H4 (cell line): ENCODE data around the gene LRRK1. TPM values are rescaled to one million over a fixed set of nuclear protein-coding genes. Genes with fewer than 3 reads are reported as not detected.

Experiments used
- DNase-seq: peaks from one replicate; pipeline ENCODE4 v3.0.0-alpha.2; 2015; ENCODE audit warnings: low spot score
- total RNA-seq: library from RNA; depleted of rRNA; stranded (reverse); fragments of >200 nt; shearing (Covaris generic); gene quantifications from 2 replicates; pipeline ENCODE4 v1.2.3, GENCODE V29; 2014

The LRRK1 gene
- total RNA-seq, 1 experiment from 2014 or later = 1.4 TPM

DNA sequence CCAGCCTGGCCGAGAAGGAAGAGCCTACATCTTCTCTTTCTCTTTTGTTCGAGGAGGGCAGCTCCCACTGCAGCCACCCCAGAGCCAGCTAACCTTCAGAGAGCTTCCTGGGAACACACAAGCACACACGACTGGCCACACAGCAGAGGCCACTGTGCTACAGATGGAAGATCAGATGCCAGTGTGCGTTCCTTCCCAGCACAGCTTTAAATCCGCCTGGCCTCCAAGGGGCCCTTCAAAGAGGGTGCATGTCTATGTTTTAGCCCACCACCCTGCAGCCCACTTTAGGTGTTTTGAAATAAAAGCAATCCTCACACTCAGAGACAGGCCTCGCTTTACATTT, 27.2 kb upstream of the LRRK1 start:
- DNase-seq = no peak

DNA sequence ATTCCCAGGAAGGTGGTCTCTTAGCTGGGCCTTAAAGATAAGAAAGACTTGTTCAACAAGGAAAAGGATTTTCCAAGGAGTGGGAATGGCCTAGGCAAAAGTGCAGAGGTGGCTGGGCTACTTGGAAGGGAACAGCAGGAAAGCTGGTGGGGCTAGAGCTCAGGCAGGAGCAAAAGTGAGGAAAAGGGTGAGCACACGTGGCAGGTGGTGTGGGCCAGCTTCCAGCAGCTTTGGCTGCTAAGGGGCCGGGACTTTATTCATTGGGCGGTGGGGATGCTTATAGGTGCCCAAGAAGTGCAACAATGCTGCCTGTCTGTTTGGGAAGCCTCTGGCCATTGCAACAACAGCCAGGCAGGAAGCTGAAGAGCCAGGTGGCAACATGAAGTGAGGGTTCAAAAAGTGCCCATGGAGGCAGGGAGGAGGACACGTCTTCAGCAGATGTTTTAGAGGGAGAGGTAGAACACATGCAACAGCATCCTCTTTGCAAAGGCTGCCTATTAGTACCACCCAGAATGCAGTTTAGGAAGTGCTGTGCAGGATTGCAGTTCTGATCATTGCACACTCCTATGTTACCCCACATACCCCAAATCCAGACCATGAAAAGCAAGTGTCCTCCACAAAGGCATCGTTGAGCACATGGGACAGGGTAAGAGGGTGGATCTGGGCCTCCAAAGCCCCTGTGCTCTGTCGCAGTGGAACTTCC, 25.7 kb upstream of the LRRK1 start:
- no peak for DNase-seq

DNA sequence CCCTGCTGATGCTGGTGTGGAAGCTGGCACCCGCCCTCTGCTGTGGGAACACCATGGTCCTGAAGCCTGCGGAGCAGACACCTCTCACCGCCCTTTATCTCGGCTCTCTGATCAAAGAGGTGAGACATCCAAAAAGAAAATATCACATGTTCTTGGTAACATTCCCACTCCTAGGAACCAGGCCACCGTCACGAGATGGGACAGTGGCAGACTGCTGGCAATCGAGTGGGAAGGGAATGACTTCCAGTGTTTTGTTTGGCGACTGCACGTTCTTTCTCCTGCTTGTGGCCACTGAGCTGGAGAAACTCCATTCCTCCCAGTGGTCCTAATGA, 25.2 kb upstream of the LRRK1 start:
- no peak for DNase-seq

DNA sequence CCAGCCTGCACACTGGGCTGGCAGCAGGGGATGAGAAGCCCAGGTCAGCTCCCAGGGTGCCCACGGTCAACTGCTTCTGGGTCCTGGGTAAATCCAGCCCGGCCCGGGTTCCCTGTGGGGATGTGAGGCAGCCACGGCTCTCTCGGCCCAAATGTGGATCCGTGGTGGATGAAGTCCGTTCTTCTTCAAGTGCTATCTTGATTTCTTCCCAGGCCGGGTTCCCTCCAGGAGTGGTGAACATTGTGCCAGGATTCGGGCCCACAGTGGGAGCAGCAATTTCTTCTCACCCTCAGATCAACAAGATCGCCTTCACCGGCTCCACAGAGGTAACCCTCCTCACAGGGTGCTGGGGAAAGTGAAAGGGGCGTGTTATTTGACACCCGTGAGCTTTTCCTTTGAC, 23.4 kb upstream of the LRRK1 start:
- no peak for DNase-seq

DNA sequence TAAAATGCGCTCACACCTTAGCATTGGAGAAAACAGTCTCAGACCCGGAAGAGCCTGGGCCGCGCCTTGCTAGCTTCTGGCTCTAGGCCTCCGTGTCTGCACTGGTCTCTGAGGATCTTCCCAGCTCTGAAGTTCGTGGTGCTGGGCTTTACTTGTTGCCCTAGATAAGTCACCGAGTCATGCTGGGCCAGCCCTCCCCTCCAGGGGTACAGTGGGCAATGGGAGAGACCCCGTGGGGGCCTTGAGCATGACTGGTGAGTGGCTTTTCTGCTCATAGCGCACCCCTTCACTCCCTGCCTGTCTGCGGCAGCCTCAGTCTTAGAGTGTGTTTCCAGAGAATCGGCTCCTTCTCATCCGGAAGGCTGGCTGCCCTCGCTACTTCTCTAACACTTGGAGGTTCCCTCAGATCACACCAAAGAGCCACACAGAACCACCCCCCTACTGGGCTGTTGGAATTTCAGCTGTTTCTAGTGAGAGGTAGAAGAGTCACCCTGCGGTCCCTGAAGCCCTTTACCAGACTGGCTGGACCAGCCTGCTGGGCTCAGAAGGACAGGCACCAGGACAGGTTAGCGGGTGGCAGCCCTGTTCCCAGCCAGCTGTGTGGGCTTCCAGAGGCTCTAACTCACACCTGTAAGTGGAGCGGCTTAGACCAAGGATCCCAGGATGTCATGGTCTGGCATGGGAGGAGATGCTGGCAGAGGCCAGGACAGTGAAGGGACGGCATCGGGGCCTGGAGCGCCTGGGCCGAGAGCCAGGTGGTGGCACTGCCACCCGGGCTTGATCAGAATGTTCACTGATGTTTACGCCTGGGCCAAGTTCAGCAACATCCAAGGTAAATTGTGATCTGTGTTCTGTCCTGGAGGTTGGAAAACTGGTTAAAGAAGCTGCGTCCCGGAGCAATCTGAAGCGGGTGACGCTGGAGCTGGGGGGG, 21.7 kb upstream of the LRRK1 start:
- no peak for DNase-seq

DNA sequence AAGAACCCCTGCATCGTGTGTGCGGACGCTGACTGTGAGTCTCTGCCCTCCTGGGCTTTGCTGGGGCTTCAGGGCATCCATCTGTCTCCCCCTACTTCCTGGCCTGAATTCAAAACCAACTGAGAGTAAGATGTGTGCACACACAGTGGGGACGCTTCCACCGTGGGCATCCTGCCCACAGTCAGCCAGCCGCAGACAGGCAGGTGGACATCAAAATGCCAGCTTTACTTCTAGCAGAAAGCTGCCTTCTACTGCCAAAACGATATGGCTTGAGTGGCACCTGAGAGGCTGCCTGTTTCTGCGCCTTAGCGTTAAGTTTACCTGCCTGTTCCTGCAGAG, 21.0 kb upstream of the LRRK1 start:
- no peak for DNase-seq

DNA sequence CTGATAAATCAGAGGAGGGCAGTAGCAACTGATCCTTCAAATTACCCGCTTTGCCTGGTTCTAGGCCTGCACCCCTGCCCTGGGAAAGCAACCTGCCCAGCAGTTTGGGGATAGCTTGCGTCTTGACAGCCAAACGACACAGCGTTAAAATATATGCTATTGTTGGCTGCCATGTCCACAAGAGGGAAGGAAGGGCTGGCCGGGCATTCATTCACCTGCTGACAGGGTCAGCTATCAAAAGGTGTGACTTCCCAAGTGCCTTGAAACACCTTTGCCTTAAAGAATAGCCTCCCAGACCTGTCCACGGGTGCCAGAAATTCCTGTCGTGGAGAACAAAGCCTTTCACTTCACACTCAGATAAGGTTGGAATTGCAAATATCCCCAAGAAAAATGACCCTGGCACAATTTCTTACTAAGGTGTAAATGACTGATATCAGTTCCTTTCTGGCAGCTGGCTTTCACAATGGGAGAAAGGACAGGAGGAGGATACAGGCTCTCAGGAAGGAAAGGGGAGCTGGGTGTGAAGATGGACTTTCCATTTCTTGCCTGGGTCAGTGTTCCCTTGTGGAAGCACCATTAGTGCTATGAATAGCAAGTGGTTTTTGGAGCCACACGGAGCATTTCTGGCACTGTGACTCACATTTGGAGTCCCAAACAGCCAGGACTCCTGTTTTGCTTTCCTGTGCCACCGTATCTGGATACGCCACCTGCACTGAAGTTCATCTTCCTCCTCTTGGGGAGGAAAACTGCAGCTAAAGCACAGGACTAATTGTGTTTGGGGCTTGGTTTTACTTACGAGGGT, 20.3 kb upstream of the LRRK1 start:
- DNase-seq = no peak

DNA sequence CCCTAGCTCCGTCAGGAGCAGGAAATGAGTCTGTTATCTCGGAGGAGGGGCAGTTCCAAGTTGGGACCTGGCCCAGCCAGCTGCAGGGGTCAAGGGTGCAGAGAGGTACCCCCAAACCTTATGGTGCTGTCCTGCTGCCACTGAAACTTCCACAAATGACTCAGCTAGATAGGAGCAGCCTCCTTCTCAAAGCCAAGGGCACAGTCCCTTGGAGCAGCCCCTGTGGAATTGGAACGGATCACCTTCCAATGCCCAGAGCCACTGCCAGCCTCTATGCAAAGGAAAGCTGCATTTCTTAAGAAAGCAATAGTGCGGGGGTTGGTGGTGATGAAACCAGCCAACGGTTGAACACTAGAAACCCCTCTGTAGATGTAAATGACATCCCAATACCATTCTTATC, 19.6 kb upstream of the LRRK1 start:
- no peak for DNase-seq

DNA sequence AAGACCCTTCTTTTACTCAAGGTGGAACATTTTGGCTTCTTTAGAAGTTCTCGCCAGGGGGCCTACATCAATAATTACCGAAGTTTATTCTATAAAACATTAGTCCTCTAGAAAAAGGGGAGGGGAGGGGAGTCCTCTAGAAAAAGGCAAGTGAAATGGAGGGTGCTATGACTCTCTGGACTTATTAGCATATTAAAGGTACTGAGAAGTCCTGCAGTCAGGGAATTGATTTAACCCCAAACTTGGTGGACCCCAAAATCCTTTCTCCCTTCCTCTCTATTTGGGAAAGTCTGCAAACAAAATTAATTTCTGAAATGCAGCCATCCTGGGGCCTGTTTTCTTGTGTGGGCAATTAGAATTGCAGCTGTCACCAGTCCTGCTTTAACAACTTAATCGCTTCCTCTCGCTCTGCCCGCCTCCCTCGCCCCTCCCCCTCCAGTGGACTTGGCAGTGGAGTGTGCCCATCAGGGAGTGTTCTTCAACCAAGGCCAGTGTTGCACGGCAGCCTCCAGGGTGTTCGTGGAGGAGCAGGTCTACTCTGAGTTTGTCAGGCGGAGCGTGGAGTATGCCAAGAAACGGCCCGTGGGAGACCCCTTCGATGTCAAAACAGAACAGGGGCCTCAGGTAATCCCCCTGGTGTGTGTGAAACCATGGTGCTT, 18.9 kb upstream of the LRRK1 start:
- no peak for DNase-seq

DNA sequence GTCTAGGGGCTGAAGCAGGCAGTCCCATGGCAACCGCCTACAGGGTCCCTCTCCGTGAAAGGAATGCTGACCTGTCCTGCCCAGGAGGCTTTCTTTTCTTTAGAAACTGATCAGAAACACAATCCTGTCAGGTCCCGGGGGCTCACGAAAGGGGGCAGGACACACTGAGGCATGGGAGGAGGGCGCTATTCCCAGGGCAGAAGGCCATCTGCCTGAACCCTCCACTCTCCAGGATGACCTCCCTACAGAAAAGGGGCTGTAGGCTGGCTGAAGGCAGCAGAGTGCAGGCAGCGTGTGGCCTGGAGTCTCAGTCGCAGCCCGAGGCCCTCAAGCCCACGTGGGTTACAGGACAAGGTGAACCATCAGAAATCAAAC, 18.4 kb upstream of the LRRK1 start:
- DNase-seq = no peak

DNA sequence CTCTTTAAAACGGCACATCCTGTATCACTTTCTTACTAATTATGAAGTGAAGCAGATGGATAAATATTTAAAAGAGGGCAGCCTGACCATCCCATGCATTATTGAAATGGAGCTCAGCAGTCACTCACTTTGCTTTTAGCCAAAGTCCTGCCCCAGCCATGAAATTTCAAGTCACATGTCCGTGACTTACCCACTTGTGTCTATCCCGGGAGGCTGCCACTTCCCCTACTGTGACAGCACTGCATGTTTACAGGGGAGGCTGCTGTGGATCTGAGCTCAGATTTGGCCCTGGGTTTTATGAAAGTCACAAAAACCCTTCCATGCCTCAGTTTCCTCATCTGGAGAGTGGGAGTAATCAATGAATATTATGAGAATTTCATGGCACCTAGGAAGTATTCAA, 17.9 kb upstream of the LRRK1 start:
- DNase-seq = no peak

DNA sequence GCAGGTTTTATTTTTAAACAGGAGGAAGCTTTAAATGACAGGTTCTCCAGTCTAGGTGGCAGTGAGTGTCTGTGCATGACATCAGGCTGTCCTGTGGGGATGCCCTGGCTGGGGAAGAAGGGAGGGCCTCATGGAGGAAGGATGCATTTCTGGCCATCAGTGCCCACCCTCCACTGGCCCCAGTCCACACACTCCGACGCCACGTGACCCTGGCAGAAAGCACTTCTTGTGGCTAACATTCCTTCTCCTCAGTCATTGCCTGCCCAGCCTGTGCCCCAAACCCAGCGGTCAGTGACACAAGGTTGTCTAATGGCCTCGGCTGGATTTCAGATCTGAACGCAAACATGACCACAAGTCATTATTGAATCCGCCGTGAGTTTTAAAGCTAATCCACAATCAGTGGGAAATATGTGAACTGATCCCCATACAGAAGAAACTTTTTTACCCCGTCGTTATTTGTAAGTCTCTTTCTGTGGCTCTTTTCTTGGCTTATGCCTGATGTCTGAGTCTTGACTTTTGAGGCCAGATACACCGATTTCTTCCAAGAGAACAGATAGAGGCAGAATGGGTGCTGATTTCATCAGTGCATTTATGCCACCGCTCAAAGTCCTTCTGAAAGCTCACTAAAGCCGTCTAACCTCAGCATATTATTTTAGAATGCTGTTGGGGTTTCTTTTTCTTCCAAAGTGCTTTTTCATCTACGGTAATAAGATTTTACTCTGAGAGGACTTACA, 17.3 kb upstream of the LRRK1 start:
- DNase-seq = no peak

DNA sequence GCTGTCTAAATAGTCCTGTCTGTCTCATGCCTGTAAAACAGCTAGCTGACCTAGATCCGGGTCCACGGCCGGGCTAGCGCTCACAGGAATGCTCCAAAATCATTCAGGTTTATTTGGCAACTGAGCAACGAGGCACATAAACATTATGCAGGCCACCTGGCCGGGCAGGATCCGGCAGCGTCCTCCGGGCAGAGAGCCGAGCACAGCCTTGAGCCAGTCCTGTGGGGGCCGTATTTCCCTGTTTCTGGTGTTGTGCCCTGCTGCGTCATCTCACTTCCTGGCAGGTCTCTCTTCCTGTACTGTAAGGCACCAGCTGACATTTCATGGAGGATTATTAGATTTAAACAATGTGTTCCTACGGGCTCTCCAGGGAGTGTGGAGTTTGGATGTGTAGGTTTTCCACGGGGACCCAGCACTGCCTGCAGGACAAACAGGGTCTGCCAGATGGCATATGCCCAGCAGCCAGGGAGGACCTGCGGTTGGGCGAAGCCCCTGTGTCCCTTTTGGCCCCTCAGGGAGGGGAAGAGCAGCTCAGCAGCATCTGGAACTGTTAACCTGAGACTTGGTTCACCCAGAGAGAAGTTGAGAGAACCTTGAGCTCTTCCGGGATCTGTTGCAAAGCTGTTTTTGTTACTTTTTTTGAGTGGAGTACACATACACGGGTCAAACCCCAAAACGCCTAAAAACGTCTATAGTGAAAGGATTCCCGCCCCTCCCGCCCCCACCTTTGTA, 16.6 kb upstream of the LRRK1 start:
- no peak for DNase-seq

DNA sequence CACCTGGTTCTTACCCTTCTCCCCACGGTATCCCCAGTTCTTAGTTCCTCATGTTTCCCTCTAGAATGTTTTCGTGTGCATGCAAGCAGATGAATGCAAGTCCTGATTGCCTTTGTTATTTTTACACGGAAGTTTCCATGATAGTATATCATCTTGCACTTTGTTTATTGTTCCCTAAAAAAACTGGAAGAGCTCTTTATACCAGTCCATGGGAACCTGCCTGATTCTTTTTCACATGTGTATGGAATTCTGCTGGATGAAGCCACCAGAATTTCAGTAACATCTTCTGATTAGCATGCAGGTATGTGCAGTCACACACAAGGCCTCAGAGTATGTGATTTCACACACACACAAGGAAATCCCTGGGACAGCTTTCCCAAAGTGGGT, 16.0 kb upstream of the LRRK1 start:
- no peak for DNase-seq

DNA sequence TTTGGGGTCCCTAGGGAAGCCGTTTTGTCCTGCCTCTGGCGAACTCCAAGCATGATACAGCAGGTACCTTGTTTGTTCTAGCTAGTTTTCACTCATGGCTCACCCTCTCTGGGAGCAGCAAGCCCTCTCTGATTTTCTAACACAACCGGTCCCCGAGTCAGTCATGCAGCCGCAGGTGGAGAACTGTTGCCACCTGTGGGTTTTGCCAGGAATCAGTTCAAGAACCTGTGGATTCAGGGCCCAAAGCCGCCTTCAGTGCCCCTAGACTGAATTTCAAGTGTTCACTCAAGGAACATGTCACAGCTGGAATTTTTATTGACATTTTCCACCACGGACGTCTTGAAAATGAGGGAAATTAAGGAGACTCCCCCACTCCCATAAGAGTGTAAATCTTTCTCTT, 13.3 kb upstream of the LRRK1 start:
- no peak for DNase-seq

DNA sequence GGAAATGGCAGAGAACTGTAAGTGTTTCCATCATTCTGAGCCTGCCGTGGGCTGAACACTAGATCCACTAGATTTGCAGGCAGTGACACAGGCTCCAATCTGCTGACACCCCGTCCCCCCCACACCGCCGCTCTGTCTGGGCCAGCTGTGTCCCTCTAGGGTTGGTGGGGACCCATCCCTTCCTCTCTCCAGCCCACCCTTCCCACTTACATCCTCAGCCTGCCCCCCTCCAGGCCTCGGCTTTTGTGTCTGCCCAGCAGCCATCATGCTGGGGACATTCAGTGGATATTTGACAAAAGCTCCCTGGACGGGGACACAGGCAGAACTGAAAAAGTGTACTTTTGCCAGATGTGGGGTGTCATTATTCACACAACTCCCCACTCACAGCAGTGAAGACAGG, 10.7 kb upstream of the LRRK1 start:
- DNase-seq = no peak

DNA sequence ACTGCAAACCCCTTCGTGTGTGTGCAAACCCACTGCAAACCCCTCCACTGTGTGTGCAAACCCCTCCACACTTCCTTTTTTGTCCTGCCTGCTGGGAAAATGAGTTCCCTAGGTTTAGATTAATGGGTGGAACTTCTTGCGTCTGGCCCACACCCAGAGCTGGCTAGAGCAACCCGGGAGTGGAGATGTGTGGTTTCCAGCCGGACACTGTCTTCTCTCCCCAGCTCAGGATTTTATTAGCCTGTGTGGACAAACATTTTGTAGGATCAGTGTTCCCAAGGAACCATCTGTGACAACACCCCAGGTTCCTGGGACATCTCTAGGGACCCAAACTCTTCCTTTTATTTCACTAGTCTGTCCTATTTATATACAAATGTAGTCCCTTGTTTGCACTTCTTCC, 9.6 kb upstream of the LRRK1 start:
- DNase-seq = no peak

DNA sequence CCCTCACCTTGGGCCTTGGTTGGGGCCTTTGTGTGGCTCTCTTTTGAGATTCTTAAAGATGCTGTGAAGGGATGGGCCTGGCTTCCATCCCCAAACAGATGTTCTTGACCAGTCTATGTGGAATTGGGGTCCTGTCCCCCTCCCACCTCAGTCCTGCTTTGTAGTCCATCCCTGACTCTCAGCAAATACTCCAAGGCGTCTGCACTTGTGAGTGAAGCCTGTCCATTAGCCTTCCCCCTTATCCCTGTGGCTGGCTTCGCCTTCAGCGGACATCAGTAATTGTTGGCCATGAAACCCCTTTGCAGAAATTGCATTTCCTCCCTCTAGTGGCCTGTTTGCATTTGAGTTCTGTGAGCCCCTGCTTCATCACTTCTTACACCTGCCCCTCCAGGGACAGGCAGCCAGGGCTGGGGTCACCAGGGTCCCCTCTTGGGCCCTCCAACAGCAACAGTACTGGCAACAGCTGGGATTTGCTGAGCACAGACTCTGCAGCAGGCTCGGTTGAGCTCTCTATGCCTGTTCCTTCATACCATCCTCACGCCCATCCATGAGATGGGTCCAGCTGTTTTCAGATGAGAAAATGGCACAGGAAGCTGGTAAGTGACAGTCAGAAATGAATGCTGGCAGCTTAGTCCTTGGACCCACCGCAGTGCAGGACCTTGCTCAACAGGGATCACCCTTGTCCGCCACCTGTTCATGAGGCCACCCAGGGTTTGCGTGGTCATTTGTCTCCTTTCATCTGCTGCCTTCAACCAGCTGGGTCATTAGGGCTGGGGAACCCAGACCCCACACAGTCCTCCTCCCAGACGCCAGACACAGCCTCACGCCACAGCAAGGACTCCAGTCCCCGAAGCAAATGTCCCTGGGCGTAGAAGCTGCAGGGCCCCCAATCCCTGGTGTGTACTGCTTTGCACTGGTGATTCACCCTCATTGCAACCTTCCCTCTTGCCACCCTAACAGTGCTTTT, 8.9 kb upstream of the LRRK1 start:
- DNase-seq = no peak

DNA sequence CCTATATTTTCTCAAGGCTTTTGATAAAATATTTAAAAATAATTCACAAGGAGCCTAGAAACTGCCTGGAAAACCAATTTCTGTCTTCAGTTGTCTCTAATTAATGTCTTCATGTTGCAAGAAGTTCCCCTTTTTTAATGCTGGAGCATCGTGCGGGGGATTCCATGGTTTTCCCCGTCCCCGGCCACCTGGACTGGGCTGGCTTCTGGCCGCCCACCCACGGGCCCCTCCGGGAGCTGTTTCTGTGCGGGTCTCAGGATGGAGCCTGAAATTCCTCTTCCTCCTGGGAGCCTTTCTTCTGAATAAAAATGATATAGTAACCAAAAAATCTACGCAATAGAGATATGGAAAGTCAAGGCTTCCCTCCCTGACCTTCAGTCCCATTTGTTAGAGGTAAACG, 8.1 kb upstream of the LRRK1 start:
- no peak for DNase-seq

DNA sequence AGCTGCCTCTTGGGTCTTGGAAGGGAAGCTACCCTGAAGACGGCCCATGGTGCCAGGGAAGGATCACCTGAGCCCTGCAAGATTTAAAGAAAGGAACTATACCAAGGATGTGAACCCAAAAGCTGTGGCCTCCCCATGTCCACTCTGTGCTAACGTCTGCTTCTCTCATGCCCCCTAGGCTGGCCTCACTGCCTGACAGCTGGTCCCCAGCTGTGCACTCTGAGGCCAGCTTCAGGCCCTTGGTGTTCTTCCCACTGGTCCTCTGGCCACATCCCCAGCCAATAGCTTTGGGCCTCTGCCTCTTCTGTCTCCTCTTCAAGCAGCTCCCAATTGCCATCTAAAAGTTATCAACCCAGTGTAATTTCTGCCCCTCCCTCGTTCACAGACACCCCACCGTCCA, 5.2 kb upstream of the LRRK1 start:
- DNase-seq = no peak
